ENCODE data around the gene C20orf204.

GRCh38 chr20:64077541-64077875, 41.5 kb downstream of the C20orf204 start:
- TF ChIP-seq ZNF274 (IDR thresholded peaks at IDR 0.05; ENCODE audit: low read depth, low read length) (no peak), SUZ12 (IDR thresholded peaks at IDR 0.05; ENCODE audit: extremely low read depth, insufficient read depth, insufficient read length) (no peak)

All from NT2/D1 (cell line).